Measurements from ENCODE around the gene PPP1R27.

Gene PPP1R27

GRCh38 chr17:81819708-81820107 lies 15.1 kb downstream of the PPP1R27 start:
- no peak for DNase-seq

GRCh38 chr17:81817758-81818147 lies 17.1 kb downstream of the PPP1R27 start:
- no peak for DNase-seq

GRCh38 chr17:81815646-81815986 lies 19.2 kb downstream of the PPP1R27 start:
- DNase-seq, result no peak

GRCh38 chr17:81814748-81815645 lies 19.9 kb downstream of the PPP1R27 start:
- no peak for DNase-seq

- no peak for DNase-seq
Observed at GRCh38 chr17:81813861-81814683, 20.8 kb downstream of the PPP1R27 start.

GRCh38 chr17:81813371-81813684 lies 21.5 kb downstream of the PPP1R27 start:
- no peak for DNase-seq

GRCh38 chr17:81812571-81813370 lies 22.1 kb downstream of the PPP1R27 start:
- no peak for DNase-seq

GRCh38 chr17:81811705-81812570 lies 22.9 kb downstream of the PPP1R27 start:
- no peak for DNase-seq

- no peak for DNase-seq
Observed at GRCh38 chr17:81810892-81811704, 23.8 kb downstream of the PPP1R27 start.

GRCh38 chr17:81810476-81810875 lies 24.4 kb downstream of the PPP1R27 start:
- no peak for DNase-seq

GRCh38 chr17:81809556-81809998 lies 25.3 kb downstream of the PPP1R27 start:
- no peak for DNase-seq

- no peak for DNase-seq
Observed at GRCh38 chr17:81808778-81809555, 25.9 kb downstream of the PPP1R27 start.

- no peak for DNase-seq
Observed at GRCh38 chr17:81807839-81808238, 27.0 kb downstream of the PPP1R27 start.

- DNase-seq, result no peak
Observed at GRCh38 chr17:81807210-81807719, 27.6 kb downstream of the PPP1R27 start.

- DNase-seq, result no peak
Observed at GRCh38 chr17:81806461-81807209, 28.2 kb downstream of the PPP1R27 start.

GRCh38 chr17:81805707-81806460 lies 29.0 kb downstream of the PPP1R27 start:
- no peak for DNase-seq

GRCh38 chr17:81804559-81805399 lies 30.1 kb downstream of the PPP1R27 start:
- DNase-seq, result no peak
